Ovary (tissue), 3 donors: ENCODE results near the gene FAR2.

Experiments used
- EP300 ChIP-seq: sonication (generic); formaldehyde crosslinking; IDR thresholded peaks from one replicate; pipeline ENCODE4 v1.6.1; 2017; ENCODE audit warnings: antibody characterized with exemption
- POLR2A ChIP-seq: fragments of 450-650 bp; IDR thresholded peaks from one replicate; pipeline ENCODE4 v1.6.1; 2017; ENCODE audit warnings: antibody characterized with exemption, mild to moderate bottlenecking, moderate library complexity
- TF ChIP-seq, protein P1 (sequence below), 3 donors: fragments of 450-650 bp in 2 of 3; fragments of 200-600 bp in 1 of 3; IDR thresholded peaks; one replicate each; pipeline versions ENCODE4 v1.5.1 to v1.8.0; 2016 to 2022; ENCODE audit warnings: antibody characterized with exemption in 3 of 3, mild to moderate bottlenecking in 1 of 3
- donor health status: DM: no; HTN: no; CAD: no.

DNA sequence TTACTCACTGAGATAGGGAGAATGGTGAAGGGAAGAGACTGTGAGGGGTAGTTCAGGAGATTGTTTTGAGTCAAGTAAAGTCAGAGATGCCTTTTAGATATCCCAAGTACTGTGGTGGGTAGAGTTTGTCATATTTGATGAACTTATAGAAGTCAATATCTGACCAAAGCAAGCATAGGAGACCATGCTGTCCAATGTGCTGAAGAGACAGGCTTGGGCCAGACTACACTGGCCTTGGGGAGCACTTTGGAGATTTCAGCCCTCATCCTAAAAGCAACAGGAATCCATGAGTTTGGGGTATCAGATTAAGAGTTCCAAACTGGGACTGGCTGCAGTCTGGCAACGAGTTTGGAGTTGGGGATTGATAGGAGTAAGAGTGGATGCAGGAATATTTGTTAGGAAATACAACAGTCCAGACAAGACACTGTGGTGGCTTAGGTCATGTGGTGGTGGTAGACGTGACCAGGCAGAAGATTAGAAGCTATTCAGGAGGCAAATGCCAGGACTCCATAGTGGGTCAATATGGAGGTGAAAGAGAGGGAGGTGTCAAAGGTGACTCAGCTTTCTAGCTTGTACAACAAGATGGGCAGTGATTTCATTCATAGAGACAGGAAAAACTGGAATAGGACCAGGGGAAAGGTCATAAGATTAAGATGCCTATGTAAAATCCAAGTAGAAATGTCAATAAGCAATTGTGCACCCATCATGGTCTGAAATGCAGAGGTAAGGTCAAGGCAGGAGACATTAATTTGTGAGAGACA is 81.9 kb downstream of the FAR2 start:
- TF ChIP-seq, protein P1, sequence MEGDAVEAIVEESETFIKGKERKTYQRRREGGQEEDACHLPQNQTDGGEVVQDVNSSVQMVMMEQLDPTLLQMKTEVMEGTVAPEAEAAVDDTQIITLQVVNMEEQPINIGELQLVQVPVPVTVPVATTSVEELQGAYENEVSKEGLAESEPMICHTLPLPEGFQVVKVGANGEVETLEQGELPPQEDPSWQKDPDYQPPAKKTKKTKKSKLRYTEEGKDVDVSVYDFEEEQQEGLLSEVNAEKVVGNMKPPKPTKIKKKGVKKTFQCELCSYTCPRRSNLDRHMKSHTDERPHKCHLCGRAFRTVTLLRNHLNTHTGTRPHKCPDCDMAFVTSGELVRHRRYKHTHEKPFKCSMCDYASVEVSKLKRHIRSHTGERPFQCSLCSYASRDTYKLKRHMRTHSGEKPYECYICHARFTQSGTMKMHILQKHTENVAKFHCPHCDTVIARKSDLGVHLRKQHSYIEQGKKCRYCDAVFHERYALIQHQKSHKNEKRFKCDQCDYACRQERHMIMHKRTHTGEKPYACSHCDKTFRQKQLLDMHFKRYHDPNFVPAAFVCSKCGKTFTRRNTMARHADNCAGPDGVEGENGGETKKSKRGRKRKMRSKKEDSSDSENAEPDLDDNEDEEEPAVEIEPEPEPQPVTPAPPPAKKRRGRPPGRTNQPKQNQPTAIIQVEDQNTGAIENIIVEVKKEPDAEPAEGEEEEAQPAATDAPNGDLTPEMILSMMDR (IDR thresholded peaks at IDR 0.05), result no peak
- TF ChIP-seq EP300, result no peak
- no peak for TF ChIP-seq POLR2A
